CD4-positive, alpha-beta T cell treated with Interleukin-17A for 1 hour (primary cell): ENCODE results near the gene EPB41L4B.
"Not testable (repeated sequence)": the region's sequence is repeated elsewhere in the genome, so short reads cannot be mapped to it uniquely, and the experiment has no call there.

Source experiments
- DNase-seq: peaks from one replicate; pipeline ENCODE4 v3.0.0-alpha.2; 2020

EPB41L4B gene

GRCh38 chr9:109295221-109296130 is 25.4 kb downstream of the EPB41L4B start:
- DNase-seq, result no peak

DNA sequence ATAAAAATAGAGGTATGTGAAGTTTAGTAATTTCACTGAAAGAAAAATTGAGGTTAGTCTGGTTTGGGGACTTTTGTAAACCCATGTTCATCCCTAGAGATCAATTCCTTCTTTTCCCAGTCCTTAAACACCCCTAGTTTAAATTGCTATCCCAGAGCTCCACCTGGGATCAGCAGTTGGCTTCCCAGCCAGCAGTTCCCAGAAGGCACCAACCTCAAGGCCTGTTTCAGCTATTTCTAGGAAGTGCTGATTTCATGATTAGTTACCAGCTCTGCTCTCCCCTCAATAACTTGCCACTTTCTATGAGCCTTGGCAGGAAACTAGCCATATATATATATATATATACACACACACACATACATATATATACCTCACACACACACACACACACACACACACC is 30.5 kb downstream of the EPB41L4B start:
- no peak for DNase-seq

DNA sequence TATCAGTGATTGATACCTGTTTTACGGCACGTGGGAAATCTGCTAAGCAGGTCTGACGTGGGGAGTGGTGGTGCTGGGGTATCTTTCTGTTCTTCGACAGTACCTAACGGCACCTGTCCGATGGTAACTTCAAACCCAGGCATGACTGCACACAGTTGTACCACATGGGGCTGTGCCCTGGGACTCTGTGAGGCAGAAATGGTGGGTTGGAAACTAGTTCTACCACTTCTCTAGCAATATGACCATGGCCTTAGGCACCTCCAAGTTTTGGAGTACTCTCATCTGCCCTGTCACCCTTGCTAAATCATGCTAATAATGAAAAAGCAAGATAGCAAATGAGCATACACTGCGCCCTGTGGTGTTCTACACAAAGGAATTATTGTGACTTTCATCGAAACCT is 30.9 kb downstream of the EPB41L4B start:
- DNase-seq, result no peak

DNA sequence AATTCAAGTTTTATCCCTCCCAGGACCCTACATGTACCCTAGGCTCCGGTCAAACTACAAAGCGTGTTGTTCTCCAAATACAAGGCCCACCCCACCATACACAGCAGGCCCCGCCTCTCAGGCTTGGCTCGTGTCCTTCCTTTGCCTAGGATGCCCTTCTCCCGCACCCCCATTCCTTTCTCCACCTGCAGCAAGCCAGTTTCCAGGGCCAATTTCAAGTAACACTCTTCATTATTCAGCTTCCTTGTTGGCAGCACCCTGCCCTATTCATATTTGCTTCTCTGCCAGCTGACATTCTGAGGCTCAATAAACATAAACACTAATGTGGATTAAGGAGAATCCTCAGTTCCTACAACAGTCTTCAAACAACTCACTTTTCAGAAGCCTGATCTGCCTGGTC is 31.7 kb downstream of the EPB41L4B start:
- DNase-seq, result no peak

DNA sequence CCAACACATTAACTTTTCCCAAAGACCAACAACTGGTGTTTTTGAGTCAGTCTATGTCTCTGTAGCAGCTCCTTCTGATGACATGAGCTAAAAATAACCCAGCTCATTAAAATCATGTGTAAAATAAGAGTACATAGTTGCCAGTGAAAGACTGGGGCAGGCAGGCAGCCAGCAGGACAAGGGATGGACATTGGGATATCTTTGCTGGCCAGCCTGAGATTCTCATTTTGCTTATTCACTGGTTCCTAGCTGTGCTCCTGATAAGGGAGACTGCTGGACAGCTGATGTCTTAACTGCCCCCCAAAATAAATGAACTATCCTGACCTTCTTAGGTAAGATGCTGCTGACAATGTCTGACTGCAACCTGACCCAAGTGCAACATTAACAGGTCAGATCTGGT is 33.9 kb downstream of the EPB41L4B start:
- no peak for DNase-seq

- no peak for DNase-seq
Measured at GRCh38 chr9:109286571-109286977, 34.3 kb downstream of the EPB41L4B start.

GRCh38 chr9:109283672-109284071 is 37.2 kb downstream of the EPB41L4B start:
- DNase-seq, result not testable (repeated sequence)

- DNase-seq, result no peak
Measured at GRCh38 chr9:109283012-109283411, 37.8 kb downstream of the EPB41L4B start.

GRCh38 chr9:109282302-109282701 is 38.6 kb downstream of the EPB41L4B start:
- no peak for DNase-seq

GRCh38 chr9:109281518-109281917 is 39.3 kb downstream of the EPB41L4B start:
- DNase-seq, result no peak

DNA sequence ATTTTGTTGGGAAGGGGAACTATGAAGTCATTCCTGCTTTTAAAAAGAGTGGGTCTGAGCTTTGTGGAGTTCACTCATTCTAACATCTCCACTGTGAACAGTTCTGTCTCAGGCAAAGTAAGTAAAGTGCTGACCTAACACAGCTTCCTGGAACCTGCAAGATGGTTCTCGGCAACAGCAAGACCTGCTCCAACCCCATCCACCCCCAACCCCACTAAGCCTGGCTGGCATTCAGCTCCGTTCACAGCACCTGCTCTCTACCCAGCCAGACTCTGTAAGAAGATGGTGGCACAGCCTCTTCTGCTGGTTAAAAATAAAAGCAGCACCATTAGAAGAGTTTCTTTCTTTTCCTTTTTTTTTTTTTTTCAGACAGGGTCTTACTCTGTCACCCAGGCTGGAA is 42.0 kb downstream of the EPB41L4B start:
- no peak for DNase-seq

- no peak for DNase-seq
Measured at GRCh38 chr9:109278216-109278615, 42.6 kb downstream of the EPB41L4B start.

- no peak for DNase-seq
Measured at GRCh38 chr9:109277451-109277850, 43.4 kb downstream of the EPB41L4B start.

- no peak for DNase-seq
Measured at GRCh38 chr9:109276469-109277440, 44.1 kb downstream of the EPB41L4B start.

DNA sequence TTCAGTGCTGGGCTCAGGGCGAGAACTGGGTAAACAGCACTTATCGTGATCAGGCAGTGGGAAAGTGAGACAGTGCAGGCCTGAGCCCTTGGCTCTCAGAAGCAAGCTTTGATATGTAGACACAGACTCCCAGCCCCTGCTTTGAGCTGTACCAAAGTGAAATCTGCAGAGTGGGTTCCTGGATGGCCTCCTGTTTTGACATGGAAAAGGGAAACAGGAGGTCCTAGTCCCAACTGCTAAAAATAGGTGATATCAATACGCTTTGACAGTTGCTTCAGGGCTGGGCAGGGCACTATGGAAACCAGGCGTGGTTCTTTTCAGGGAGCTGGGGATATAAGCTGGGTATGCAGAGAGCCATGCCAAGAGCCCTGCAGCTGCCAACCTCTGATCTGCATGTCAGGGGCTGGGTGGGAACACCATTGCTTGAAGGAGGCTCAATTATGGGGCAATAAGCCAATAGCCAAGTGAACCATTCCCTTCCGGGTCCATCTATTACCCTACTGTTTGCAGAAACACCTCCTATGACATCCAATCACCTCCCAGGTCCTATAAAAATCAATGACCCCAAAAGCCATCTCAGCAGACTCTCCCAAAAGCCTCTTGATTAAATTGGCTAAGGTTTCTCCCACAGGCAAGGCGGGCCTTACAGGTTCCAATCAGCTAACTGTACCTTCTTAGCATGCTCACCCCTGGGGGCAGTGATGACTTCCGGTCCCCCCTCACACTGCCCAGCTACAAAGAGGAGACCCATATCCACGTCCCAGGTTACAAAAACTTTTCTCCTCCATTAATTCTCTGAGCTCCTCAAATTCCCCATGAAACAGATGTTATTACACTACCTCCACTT is 45.8 kb downstream of the EPB41L4B start:
- no peak for DNase-seq

DNA sequence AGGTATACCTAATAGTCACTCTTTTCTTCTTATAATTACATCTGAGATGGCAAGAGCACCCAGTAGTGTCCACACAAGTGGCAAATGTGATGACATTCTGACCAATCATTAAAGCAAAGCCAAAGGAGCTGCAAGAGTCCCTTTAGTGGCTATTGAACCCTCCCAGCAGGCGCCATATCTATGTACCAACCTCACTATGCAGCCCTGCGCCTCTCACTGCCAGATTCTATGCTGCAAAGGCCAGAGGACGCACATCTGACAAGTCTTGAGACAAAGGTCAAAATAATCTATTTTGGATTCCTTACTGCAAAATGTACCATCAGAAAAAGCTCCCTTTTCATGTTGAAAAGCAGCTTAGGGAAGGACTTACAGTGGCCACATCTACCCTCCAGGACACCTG is 47.0 kb downstream of the EPB41L4B start:
- DNase-seq, result no peak

GRCh38 chr9:109272745-109273144 is 48.1 kb downstream of the EPB41L4B start:
- DNase-seq, result no peak

GRCh38 chr9:109272045-109272444 is 48.8 kb downstream of the EPB41L4B start:
- no peak for DNase-seq

- DNase-seq, result no peak
Measured at GRCh38 chr9:109270971-109271925, 49.6 kb downstream of the EPB41L4B start.

DNA sequence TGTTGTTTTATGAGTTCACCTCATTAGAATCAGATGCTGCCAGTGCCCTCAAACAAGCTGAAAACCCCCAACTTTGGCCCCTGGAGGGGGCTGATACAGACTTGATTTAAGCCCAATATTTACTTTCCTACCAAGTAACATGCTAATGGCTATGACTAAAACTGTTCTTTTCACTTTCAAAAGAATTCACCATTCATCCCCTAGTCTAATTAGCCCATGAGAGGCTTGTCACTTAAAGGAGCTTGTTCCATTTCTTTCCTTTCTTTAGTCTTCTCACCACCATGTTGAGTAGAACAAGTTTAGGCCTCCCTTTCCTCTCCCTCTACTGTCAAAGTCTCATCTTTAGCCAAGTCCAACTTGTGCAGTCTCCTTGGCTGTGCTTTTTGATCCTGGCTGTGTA is 50.4 kb downstream of the EPB41L4B start:
- no peak for DNase-seq

- DNase-seq, result no peak
Measured at GRCh38 chr9:109269839-109270238, 51.0 kb downstream of the EPB41L4B start.
